GM19240 (cell line): ENCODE measurements around the gene GPR39.

Source experiments
- DNase-seq: peaks from one replicate; pipeline ENCODE4 v3.0.0; 2011; ENCODE audit warnings: low spot score; ENCODE audit not compliant: insufficient read length

The GPR39 gene

DNA sequence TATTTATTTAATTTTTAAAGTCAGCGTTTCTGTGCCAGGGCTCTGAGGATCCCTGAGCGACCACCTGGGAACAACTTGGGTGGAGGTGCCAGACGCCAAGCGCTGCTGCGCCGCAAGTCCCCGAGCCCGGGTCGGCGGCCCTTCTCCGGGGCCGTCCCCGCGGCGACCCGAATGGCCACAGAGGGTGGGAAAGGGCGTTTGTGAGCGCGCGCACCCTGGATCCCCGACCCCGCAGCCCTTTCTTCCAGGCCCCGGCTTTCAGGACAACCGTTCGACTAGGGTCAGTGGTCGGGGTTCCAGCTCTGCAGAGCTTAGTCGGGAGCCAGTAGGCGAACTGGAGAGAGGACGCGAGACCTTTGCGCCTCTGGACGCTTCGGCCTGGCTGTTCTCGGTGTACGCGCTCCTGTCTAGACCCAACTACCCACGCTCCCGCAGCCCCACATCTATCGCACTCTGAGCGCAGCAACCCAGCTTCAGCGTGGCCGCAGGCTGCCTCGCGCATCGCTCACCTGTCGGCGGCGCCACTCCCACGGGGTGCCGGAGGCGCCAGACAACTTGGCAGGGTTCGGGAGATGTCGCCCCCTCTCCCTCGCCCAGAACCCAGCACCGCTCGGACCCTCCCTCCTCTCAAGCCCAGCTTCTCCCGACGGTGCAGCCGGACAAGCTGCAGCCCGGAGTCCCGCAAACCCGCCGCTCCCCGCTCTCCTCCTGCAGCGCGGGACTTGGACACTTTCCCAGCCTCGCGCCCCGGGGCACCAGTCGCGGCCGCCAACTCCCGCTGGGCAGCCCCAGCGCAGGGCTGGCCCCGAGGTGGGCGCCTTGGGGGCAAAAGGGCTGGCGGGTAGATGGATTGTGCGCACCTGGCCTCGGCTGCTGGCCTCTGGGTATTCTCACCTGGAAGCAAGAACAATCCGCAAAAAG lies 252.6 kb downstream of the GPR39 start:
- no peak for DNase-seq

DNA sequence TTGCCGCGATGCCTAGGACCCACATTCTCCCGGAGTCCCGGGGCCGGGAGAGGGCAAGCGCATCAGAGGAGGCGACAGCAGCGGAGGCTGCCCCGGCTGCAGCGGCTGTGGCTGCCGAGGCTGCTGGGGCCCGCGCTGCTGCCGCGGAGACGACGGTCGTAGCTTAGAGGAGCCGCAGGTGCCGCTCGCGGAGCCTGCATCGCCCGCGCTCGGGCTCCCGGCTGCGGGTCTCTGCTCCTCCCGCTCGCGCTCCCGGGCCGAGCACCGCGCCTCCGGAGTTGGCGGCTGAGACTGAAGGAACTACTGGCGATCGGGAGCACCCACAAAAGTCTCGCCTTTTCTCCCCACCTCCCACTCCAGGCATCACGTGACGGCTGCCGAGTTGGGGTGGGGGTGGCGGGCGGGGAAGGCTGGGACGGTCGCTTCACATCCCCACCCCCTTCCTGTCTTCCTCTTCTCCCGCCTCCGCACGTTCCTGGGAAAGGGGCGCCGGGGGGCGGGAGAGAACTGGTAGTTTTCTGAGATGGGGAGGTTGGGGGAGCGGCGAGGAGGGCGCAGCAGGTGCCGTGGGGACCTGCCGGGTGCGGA lies 253.4 kb downstream of the GPR39 start, which contains the start of gene LYPD1:
Gene LYPD1, minus strand, starts transcription at position 298 of the 588 bp plus-strand sequence. Its CDS starts 273 bp downstream, at position 25.
- DNase-seq, result no peak

DNA sequence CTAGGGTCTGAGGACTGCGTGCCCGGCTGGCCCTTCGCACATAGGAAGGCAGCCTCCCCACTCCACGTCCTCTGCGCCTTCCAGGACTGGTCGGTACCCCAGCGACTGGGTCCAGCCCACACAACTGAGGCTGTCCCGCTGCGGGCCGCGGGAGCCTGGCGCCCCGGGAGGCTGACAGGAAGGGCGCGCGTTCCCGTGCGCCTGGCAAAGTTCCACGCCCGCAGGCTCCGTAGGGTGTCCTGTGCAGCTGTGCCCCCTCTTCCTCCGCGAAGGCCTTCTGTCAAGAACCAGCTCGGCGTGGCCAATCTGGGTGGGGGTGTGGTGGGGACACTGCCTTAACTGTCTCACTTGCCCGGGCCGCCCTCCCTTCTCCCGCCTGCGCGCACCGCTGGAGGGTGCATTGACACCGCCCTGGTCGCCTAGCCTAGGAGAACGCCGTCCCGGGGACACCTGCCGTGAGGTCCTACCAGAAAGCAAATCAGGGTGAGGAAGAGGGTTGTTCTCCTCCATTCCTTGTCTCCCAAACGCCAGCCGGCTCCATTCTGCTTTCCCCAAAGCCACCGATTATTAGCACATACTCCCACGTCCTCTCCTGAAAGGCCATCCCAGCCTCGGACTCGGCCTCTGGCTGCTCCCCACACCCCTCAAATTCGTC lies 254.0 kb downstream of the GPR39 start:
- no peak for DNase-seq

DNA sequence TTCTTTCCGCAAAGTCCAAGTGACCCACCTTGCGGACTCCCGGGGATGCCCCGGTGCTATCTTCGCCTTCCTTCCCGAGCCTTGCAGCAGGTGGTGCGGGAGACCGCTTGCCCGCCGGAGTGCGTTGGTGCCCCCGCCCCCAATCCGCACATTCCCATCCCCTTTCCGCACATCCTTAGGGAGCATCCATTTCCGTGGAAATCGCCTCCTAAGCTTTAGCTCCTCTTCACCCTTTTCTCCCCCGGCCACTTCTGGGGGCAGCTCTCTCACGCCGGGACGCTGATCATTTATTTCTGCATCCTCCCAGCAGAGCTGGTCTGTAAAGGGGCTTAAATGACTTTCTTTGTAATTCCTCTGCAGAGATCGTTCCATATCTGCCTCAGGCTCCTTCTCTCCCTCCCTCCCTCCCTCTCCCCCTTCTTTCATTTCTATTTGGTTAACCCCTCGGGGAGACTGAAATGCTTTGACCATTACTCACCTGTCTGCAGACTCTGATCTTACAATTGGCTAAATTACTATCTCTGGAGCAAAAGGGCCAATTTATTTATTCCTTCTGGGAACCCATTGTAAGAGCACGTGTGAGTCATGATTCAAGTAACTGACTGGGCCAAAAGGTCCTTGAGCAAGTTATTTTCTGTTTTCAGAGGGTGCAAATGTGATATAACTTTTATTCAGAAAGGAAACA lies 254.7 kb downstream of the GPR39 start:
- no peak for DNase-seq

DNA sequence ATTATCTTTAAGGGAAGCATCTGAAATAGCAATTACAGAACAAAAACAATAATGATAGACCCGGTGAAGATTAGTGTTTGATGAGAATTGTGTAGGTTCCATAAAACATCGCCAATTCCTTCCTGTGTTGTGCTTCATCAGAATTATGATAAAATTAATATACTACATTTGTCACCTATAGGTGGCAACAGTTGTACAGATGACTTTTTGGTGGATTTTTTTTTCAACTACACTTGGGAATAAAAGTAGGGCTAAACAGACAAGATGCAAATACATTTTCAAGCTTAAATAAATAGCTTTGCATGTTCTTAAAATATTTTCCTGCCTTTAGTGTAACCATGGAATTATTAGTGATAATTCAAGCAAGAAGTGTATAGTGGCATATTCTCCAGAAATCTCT lies 260.4 kb downstream of the GPR39 start:
- DNase-seq, result no peak

DNA sequence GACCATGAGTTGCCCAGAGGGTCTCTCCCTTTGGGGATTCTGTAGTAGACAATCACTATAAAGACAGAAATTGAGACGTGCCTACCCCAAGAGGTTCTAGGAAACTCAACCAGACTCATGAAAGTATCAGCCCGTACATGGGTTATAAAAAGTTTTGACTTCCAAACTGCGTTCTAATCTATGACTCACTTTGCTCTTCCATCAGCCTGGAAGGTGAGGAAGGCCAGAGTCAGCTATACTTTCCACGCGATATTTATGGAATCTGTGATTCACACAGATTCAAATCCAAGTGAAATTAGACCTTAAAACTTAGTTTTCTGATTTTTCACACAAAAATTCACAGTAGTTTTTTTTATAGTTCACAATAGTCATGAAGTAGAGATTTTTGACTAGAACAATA lies 261.1 kb downstream of the GPR39 start:
- DNase-seq, result no peak

DNA sequence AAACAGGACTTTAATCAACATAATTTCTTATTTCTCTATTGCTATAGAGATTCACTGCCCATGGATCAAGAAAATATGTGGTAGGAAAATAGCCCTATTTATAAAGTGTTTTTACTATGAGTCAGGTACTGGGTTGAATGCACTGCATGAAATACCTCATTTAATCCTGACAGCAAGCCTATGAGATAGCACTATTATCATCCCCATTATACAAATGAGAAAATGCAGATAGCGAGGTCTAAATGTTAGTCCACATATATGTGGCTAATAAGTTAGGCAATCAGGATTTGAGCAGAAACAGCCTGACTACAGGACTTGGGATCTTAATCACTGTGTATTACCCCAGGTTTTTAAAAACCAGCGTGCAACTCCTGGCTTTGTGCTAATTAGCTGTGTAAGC lies 261.9 kb downstream of the GPR39 start:
- no peak for DNase-seq

DNA sequence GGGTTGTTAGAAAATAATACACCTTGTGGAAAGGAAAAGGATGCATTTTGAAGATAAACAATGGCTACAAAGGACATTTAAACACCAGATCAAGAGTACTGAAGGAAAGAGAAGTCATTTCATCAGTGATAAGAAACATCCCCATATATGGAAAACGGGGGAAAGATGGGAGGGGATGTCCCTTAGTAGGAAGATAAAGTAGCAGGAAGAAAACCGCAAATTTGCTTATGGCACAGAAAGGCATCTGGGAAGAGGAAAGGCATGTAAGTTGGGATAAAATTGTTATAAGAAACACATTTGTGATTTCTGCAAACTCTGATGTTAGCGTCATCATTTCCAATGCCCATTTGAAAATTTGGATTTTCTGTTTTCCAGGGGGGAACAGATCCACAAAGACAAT lies 263.9 kb downstream of the GPR39 start:
- no peak for DNase-seq

DNA sequence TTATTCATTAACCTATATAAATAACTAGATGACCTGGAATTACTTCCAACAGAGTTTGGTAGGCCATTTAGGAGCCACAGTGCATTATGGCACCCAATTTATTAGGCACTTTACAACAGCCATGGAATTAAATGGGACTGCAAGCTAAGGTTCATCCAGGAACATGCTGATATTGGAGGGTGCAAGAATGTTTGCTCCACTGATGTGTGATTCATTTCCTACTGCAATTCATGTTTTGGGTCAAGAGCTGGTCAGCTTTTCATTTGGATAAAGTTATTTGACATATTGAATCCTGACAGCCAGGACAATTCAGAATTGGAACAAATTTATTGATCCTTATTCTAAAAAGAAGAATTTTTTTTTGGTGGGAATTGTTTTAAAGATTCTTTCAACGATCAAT lies 265.2 kb downstream of the GPR39 start:
- DNase-seq, result no peak

DNA sequence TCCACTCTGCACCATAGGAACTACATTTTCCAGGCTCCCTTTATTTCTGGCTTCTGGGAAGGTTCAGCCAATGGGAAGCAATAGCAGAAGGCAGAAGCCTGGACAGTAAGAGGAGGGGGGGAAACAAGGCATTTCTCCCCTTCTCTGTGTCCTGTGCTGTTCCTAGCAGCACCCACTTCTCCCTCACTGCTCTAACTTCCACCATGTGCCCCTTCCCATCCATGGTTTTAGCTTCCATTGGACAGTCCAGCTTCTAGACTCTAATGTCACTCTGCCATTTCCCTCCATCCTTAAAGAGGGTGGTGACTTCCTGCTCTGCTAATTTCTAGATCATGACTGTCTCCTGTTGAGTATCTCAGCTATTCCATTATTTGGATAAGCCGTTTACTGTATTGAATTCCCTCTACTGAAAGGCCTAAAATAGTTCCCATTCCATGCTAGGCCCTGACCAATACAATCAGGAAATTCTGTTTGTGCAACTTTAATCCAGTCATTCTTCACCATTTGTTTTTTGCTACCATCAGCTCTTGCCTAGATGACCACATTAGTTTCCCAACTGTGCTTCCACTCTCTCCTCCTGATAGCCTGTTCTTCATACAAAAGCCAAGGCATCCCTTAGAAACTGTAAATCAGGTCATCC lies 274.2 kb downstream of the GPR39 start:
- no peak for DNase-seq

DNA sequence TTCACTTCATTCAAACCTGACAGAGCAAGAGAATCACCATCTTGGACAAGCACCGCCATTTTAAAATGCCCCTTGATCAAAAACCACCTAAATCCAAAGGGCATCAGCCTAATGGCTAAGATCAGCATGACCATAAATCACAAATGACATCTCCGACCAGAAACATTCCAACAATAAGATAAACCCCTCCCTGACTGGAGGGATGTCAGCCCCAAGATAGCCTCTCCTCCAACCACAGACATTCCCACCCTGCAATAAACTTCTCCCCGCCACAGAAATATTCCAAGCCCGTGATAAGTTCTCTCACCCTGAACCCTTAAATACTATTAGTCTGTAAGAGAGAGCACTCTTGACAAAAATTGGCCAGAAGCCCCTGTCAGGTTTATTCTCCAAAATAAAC lies 275.0 kb downstream of the GPR39 start:
- DNase-seq, result no peak

DNA sequence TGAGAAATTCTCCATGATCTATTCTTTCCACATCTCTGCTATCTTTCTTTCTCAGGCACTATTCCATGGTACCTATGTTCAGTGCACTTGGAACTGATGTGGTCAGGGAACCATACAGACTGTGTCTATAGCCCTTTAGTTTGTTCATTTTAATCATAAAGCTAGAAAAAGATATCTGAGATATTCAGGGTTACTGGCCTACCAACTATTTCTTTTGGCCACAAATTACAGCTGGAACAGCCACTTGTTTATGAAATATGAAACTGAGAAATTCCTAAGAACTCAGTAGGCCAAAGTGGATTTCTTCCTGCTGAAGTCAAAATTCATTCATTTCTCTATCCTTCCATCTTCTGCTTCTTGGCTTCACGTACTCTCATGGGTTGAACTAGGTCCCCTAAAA lies 276.2 kb downstream of the GPR39 start:
- DNase-seq, result no peak
